GM10248 (cell line): Measurements from ENCODE around the gene TRPM2.
"Not testable (repeated sequence)": the region's sequence is repeated elsewhere in the genome, so short reads cannot be mapped to it uniquely, and the experiment has no call there.

Source experiments
- CTCF ChIA-PET: fragments of 300-600 bp; sonication (Branson Sonifier 250); formaldehyde crosslinking; extraction: SDS; loops from one replicate; lab custom pipeline; 2021; ENCODE audit warnings: antibody characterized with exemption; lab: Yijun Ruan, JAX
- POLR2A ChIA-PET: fragments of 350-650 bp; sonication (Branson Sonifier 250); formaldehyde crosslinking; extraction: SDS; loops from one replicate; lab custom pipeline; 2020; ENCODE audit warnings: antibody characterized with exemption; lab: Yijun Ruan, JAX
- DNase-seq: peaks from one replicate; pipeline ENCODE4 v3.0.0; 2012; ENCODE audit errors: extremely low spot score
- TF ChIP-seq, protein P1 (sequence below): IDR thresholded peaks from 2 replicates; pipeline ENCODE4 v1.5.1; 2012; ENCODE audit warnings: mild to moderate bottlenecking, low read depth; ENCODE audit errors: extremely low read depth, missing control alignments, control extremely low read depth

TRPM2 gene

DNA sequence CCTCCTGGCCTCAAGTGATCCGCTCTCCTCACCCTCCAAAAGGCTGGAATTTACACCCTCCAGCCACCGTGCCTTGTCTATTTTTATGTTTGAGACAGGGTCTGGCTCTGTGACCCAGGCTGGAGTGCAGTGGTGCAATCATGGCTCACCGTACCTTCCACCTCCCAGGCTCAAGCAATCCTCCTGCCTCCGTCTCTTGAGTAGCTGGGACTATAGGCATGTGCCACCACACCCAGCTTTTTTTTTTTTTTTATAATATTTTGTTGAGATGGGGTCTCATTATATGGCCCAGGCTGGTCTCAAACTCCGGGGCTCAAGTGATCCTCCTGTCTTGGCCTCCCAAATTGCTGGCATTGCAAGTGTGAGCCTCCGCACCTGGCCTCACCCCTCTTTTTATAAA is 38.8 kb downstream of the TRPM2 start:
- no peak for DNase-seq
- TF ChIP-seq, protein P1, sequence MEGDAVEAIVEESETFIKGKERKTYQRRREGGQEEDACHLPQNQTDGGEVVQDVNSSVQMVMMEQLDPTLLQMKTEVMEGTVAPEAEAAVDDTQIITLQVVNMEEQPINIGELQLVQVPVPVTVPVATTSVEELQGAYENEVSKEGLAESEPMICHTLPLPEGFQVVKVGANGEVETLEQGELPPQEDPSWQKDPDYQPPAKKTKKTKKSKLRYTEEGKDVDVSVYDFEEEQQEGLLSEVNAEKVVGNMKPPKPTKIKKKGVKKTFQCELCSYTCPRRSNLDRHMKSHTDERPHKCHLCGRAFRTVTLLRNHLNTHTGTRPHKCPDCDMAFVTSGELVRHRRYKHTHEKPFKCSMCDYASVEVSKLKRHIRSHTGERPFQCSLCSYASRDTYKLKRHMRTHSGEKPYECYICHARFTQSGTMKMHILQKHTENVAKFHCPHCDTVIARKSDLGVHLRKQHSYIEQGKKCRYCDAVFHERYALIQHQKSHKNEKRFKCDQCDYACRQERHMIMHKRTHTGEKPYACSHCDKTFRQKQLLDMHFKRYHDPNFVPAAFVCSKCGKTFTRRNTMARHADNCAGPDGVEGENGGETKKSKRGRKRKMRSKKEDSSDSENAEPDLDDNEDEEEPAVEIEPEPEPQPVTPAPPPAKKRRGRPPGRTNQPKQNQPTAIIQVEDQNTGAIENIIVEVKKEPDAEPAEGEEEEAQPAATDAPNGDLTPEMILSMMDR, result no peak
- POLR2A ChIA-PET, result interaction anchor here (0.6 kb wide), 1 partner anchor 474 kb away, joined by 3 read pairs; no protein-coding TSS in a partner anchor
- CTCF ChIA-PET, result no interaction called here

DNA sequence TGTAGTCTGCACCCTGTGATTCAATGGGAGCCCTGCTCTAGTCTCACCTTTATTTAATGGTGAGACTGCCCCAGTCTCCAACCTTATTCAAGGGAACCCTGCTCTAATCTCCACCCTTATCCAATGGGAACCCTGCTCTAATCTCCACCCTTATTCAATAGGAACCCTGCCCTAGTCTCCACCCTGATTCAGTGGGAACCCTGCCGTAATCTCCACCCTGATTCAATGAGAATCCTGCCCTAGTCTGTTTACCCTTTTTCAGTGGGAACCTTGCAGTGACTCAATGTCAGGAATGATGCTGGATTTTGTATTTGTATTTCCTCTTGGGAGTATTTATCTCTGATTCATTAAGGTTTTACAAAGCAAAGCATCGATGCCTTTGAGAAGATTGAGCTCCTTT is 39.5 kb downstream of the TRPM2 start:
- ChIA-PET CTCF (interaction anchor here (0.8 kb wide), 1 partner anchor 32 kb away, joined by 3 read pairs; no protein-coding TSS in a partner anchor), POLR2A (no interaction called here)
- TF ChIP-seq, protein P1, result no peak
- no peak for DNase-seq

DNA sequence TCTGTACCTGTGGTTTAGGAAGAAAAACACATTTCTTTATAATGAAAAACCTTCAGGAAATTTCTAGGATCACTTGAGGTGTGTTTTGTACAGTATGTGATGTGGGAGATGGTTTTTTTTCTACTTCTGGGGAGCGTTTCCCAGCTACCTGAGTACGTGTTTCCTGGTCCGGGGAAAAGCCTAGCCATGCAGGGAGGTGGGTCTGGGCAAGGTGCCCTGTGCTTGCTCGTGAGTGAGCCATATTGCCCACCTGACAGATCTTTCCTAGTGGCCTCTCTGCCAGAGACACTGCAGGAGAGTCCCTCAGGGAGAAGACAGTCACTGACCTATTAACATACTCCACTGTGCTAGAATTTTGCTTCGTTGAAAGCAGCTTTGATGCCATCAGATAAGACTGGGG is 41.3 kb downstream of the TRPM2 start:
- POLR2A ChIA-PET, result no interaction called here
- CTCF ChIA-PET, result no interaction called here
- DNase-seq, result no peak
- TF ChIP-seq, protein P1, result no peak

DNA sequence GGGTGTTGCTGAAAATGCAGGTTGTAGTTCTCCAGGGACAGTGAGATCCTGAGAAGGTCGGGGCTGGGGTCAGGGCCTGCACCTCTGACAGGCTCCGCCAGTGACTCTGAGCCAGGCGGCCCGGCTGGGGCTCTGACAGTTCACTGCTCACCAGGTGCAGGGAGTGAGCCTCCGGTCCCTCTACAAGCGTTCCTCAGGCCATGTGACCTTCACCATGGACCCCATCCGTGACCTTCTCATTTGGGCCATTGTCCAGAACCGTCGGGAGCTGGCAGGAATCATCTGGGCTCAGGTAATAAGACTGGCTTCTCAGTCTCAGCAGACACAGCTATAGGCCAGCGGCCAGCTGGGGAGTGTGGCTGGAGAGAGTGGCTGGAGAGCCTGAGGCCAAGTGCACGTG is 41.8 kb downstream of the TRPM2 start:
- ChIA-PET CTCF (no interaction called here), POLR2A (no interaction called here)
- TF ChIP-seq, protein P1, result no peak
- DNase-seq, result no peak

DNA sequence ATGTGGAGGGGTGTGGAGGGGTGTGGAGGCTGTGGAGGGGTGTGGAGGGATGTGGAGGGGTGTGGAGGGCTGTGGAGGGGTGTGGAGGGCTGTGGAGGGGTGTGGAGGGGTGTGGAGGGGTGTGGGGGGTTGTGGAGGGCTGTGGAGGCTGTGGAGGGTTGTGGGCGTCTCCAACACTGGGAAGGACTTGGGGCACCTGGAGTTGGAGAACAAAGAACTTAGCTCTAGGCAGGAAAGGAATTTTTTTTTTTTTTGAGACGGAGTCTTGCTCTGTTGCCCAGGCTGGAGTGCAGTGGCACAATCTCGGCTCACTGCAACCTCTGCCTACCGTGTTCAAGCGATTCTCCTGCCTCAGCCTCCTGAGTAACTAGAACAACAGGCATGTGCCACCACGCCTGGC is 43.4 kb downstream of the TRPM2 start:
- CTCF ChIA-PET, DNase-seq, POLR2A ChIA-PET: not testable (repeated sequence)

DNA sequence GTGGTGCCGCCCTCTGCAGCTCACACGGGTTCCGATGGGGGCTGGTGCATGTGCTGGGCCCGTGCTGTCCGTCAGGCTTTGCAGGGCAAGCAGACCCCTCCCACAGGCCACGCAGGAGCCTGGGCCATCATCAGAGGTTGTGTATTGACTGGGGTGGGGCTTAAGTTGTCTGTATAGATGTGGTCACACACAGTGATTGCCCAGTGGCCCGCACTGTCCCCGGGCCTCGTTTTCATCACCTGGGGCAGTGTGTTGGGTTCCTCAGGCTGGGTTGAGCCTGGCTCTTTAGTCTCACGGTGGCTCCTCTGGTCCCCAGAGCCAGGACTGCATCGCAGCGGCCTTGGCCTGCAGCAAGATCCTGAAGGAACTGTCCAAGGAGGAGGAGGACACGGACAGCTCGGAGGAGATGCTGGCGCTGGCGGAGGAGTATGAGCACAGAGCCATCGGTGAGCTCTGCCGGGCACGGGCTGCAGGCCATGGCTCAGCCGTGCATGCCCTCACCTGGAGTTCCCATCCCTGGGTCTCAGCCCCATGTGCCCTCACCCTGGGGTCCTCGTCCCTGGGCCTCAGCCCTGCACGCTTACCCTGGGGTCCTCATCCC is 44.1 kb downstream of the TRPM2 start:
- TF ChIP-seq, protein P1, result no peak
- ChIA-PET POLR2A (no interaction called here), CTCF (no interaction called here)
- no peak for DNase-seq

DNA sequence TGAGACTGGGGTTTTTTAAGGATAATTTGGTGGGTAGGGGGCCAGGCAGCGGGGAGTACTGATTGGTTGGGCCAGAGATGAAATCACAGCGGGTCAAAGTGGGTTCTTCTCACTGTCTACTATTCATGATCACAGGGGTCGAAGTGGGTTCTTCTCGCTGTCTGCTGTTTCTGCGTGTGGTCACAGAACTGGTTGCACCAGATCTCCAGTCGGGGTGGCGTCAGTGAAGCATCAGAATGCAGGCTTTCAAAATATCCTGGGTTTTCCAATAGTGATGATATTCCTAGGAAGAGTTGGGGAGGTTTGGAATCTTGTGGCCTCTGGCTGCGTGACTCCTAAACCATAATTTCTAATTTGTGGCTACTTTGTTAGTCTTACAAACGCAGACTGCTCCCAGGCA is 45.1 kb downstream of the TRPM2 start:
- DNase-seq, result peak; percentile 8
- TF ChIP-seq, protein P1, result no peak
- CTCF ChIA-PET, result no interaction called here
- POLR2A ChIA-PET, result no interaction called here
